B cell (primary cell): Measurements from ENCODE around the gene UNC5C. TPM values are rescaled to one million over a fixed set of nuclear protein-coding genes. Genes with fewer than 3 reads are reported as not detected.

Source experiments
- ATAC-seq: fragments of 200-7000 bp; cut with Tn5 transposase; one replicate; pipeline ENCODE4 v1.10.0; 2021; ENCODE audit warnings: low read depth, mild to moderate bottlenecking, moderate number of reproducible peaks, moderate library complexity
- CTCF ChIA-PET: fragments of 350-600 bp; sonication (Branson Sonifier 250); formaldehyde crosslinking; loops from one replicate; lab custom pipeline; 2021; ENCODE audit warnings: antibody characterized with exemption, inconsistent platforms; lab: Charles Lee
- POLR2A ChIA-PET: fragments of 350-600 bp; sonication (Branson Sonifier 250); formaldehyde crosslinking; loops from one replicate; lab custom pipeline; 2021; ENCODE audit warnings: antibody characterized with exemption; lab: Charles Lee
- DNase-seq: peaks from one replicate; pipeline ENCODE4 v3.0.0; 2013
- H2AFZ ChIP-seq: 2 replicates; pipeline ENCODE4 v1.6.1; 2012; ENCODE audit warnings: mild to moderate bottlenecking, low read depth, low read length; ENCODE audit not compliant: insufficient read depth, poor library complexity, severe bottlenecking
- H3K27ac ChIP-seq, 2 donors: 1 replicate in 1 of 2; 2 replicates in 1 of 2; pipeline ENCODE4 v1.5.1; 2012 to 2013; ENCODE audit warnings: low read length in 2 of 2, mild to moderate bottlenecking in 2 of 2, moderate library complexity in 1 of 2
- H3K27me3 ChIP-seq, 4 experiments: fragments of 200-600 bp in 1 of 4; sonication (generic) in 1 of 4; replicated peaks in 1 of 4; 1 replicate in 2 of 4; 2 replicates in 2 of 4; pipeline versions ENCODE4 v1.6.1 to v1.7.0; 2013 to 2016; ENCODE audit warnings: low read length in 3 of 4, mild to moderate bottlenecking in 2 of 4, mixed read lengths in 1 of 4, moderate library complexity in 1 of 4; ENCODE audit not compliant: insufficient read depth in 4 of 4, control insufficient read depth in 3 of 4; ENCODE audit errors: control extremely low read depth in 1 of 4
- H3K36me3 ChIP-seq, 2 experiments: replicated peaks in 1 of 2; 1 replicate in 1 of 2; 2 replicates in 1 of 2; pipeline versions ENCODE4 v1.6.1 to v1.7.1; 2013; ENCODE audit warnings: low read length in 1 of 2; ENCODE audit not compliant: insufficient read depth in 2 of 2, control insufficient read depth in 1 of 2; ENCODE audit errors: control extremely low read depth in 1 of 2, extremely low read depth in 1 of 2
- H3K4me1 ChIP-seq, 2 donors: fragments of 200-600 bp in 1 of 2; sonication (generic) in 1 of 2; 1 replicate in 1 of 2; 2 replicates in 1 of 2; pipeline versions ENCODE4 v1.5.1 to v1.6.1; 2013 to 2017; ENCODE audit warnings: low read length in 2 of 2; ENCODE audit not compliant: control insufficient read depth in 2 of 2, insufficient read depth in 2 of 2
- H3K4me2 ChIP-seq: replicated peaks from 2 replicates; pipeline ENCODE3; 2012; ENCODE audit warnings: mild to moderate bottlenecking, low read depth, low read length; ENCODE audit not compliant: poor library complexity, severe bottlenecking
- H3K4me3 ChIP-seq, 5 experiments: fragments of 200-600 bp in 1 of 5; sonication (generic) in 1 of 5; 1 replicate in 3 of 5; 2 replicates in 2 of 5; pipeline versions ENCODE4 v1.5.1 to v1.7.0; 2011 to 2016; ENCODE audit warnings: low read length in 4 of 5, mild to moderate bottlenecking in 4 of 5, low read depth in 2 of 5, control low read depth in 1 of 5, moderate library complexity in 1 of 5; ENCODE audit not compliant: insufficient read depth in 1 of 5; ENCODE audit errors: control extremely low read depth in 1 of 5, extremely low read depth in 1 of 5
- H3K79me2 ChIP-seq: fragments of 200-600 bp; sonication (generic); one replicate; pipeline ENCODE4 v1.6.0; 2016; ENCODE audit warnings: low read length; ENCODE audit not compliant: control insufficient read depth, insufficient read depth
- H3K9ac ChIP-seq: fragments of 200-600 bp; sonication (generic); 2 replicates; pipeline ENCODE4 v1.6.1; 2017; ENCODE audit warnings: mild to moderate bottlenecking, low read length, moderate library complexity
- H3K9me3 ChIP-seq, 3 donors: one replicate each; pipeline versions ENCODE4 v1.6.1 to v1.7.1; 2013; ENCODE audit warnings: low read length in 2 of 3; ENCODE audit not compliant: control insufficient read depth in 2 of 3, insufficient read depth in 1 of 3; ENCODE audit errors: control extremely low read depth in 1 of 3
- H4K20me1 ChIP-seq: 2 replicates; pipeline ENCODE4 v1.6.0; 2012; ENCODE audit warnings: mild to moderate bottlenecking, low read length; ENCODE audit not compliant: insufficient read depth, control insufficient read depth, poor library complexity, severe bottlenecking
- H3K27ac Mint-ChIP-seq: one replicate; pipeline ENCODE4 v1.8.0; 2021; ENCODE audit warnings: mixed read lengths
- H3K27me3 Mint-ChIP-seq: one replicate; pipeline ENCODE4 v1.8.0; 2021; ENCODE audit warnings: mixed read lengths
- H3K4me1 Mint-ChIP-seq: one replicate; pipeline ENCODE4 v1.8.0; 2021; ENCODE audit warnings: mixed read lengths
- H3K4me3 Mint-ChIP-seq: one replicate; pipeline ENCODE4 v1.8.0; 2021; ENCODE audit warnings: mixed read lengths
- H3K9me3 Mint-ChIP-seq: one replicate; pipeline ENCODE4 v1.8.0; 2022; ENCODE audit warnings: mixed read lengths; ENCODE audit not compliant: insufficient read depth
- EZH2 ChIP-seq: IDR thresholded peaks from 2 replicates; pipeline ENCODE4 v1.6.1; 2012; ENCODE audit warnings: borderline replicate concordance, low read depth, mild to moderate bottlenecking, moderate library complexity, low read length; ENCODE audit not compliant: insufficient read depth, poor library complexity, severe bottlenecking
- WGBS: methylation state at CpG from one replicate; pipeline ENCODE4 v1.1.5; 2013; ENCODE audit warnings: missing lambda C conversion rate; ENCODE audit not compliant: insufficient coverage; 5-methylcytosine and 5-hydroxymethylcytosine counted together
- intact Hi-C: fragments of 100-400 bp; cut with micrococcal nuclease; formaldehyde crosslinking; loops from one replicate; pipeline ENCODE4 v1.10.0; 2022
- polyA plus RNA-seq: library from polyadenylated mRNA; depleted of rRNA; stranded (reverse); fragments of >200 nt; gene quantifications from 2 replicates; pipeline ENCODE4 v1.2.3, GENCODE V29; 2012
- total RNA-seq, 2 donors: library from RNA; stranded (reverse); fragments of 120-200 nt in 1 of 2; gene quantifications; 1 replicate in 1 of 2; 2 replicates in 1 of 2; pipeline versions ENCODE4 v1.2.3 to v1.2.4, GENCODE V29; 2013 to 2022
- TF ChIP-seq, protein P1 (sequence below): fragments of 200-600 bp; IDR thresholded peaks from one replicate; pipeline ENCODE4 v1.8.0; 2022; ENCODE audit warnings: antibody characterized with exemption, mild to moderate bottlenecking

Gene UNC5C
- total and polyA plus RNA-seq, 2 donors (not counting 1 experiment from before 2014, with no cell fraction given): not detected

DNA sequence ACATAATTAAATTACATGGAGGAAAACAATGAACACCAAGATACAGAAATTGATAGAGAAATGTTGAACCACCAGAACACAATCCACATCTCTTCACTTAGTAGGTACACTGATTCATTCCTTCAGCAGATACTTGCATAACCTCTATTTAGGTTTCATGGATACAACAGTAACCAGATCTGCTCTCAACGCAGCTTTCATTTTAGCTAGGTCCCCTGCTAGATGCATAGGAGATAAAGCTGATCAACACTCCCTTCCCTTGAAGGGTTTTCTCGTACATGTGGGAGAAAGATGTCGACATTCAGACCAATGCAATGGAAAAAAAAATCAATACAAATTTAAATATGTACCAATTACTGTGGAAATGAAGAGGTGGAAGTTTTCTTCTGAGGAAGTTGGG is 37.3 kb downstream of the UNC5C start:
- H2AFZ ChIP-seq: no peak overlapping the region
- no peak overlapping the region for H3K27ac Mint-ChIP-seq
- H3K4me3 Mint-ChIP-seq: no peak overlapping the region
- no peak for ATAC-seq
- no peak overlapping the region for H3K27ac ChIP-seq
- H3K27me3 Mint-ChIP-seq: no peaks in the 10 kb centered on the region
- no peaks in the 10 kb centered on the region for H3K4me1 ChIP-seq
- H3K4me2 ChIP-seq: no peak overlapping the region
- TF ChIP-seq, protein P1, sequence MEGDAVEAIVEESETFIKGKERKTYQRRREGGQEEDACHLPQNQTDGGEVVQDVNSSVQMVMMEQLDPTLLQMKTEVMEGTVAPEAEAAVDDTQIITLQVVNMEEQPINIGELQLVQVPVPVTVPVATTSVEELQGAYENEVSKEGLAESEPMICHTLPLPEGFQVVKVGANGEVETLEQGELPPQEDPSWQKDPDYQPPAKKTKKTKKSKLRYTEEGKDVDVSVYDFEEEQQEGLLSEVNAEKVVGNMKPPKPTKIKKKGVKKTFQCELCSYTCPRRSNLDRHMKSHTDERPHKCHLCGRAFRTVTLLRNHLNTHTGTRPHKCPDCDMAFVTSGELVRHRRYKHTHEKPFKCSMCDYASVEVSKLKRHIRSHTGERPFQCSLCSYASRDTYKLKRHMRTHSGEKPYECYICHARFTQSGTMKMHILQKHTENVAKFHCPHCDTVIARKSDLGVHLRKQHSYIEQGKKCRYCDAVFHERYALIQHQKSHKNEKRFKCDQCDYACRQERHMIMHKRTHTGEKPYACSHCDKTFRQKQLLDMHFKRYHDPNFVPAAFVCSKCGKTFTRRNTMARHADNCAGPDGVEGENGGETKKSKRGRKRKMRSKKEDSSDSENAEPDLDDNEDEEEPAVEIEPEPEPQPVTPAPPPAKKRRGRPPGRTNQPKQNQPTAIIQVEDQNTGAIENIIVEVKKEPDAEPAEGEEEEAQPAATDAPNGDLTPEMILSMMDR: no peak
- no peak for TF ChIP-seq EZH2
- H3K9ac ChIP-seq: no peak overlapping the region
- no peaks in the 10 kb centered on the region for H3K4me1 Mint-ChIP-seq
- H4K20me1 ChIP-seq: no peaks in the 10 kb centered on the region
- intact Hi-C loops: no loop called here
- no peaks in the 10 kb centered on the region for H3K9me3 Mint-ChIP-seq
- ChIA-PET CTCF (no interaction called here), POLR2A (no interaction called here)
- no peak for DNase-seq
- H3K79me2 ChIP-seq: no peaks in the 10 kb centered on the region
- no peaks in the 10 kb centered on the region for H3K9me3 ChIP-seq
- no CpG with 5 or more reads among the region's 3 CpGs for WGBS
- no peak overlapping the region for H3K4me3 ChIP-seq
- H3K36me3 ChIP-seq: no peaks in the 10 kb centered on the region
- no peaks in the 10 kb centered on the region for H3K27me3 ChIP-seq

DNA sequence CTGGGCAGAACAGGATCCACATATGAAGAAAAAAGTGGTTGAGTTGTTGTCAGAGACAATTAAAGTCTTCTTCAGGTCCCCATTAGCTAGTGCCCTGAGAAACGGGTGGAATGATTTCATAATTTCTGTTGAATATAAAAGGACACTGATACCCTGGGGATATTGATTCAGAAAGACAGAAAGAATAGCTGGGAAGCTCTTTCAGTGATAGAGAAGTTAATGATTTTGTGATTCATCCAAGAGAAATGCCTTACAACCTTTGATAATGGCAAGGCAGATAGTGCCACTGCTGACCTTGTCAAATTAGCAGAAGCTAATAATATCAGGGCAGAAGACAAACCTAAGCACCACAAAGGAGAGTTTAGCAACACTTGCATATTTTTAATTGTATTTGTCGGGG is 37.9 kb downstream of the UNC5C start:
- no peak overlapping the region for H3K4me3 Mint-ChIP-seq
- POLR2A ChIA-PET: no interaction called here

More for the DNA sequence above, 37.9 kb downstream of the UNC5C start:
- no peak overlapping the region for H3K27ac Mint-ChIP-seq
- no peaks in the 10 kb centered on the region for H3K9me3 Mint-ChIP-seq
- no peak overlapping the region for H3K9ac ChIP-seq
- no peaks in the 10 kb centered on the region for H4K20me1 ChIP-seq
- no peak overlapping the region for H3K27ac ChIP-seq
- no peak for ATAC-seq
- no peaks in the 10 kb centered on the region for H3K79me2 ChIP-seq
- no peak overlapping the region for H3K4me3 ChIP-seq
- no peak overlapping the region for H3K4me2 ChIP-seq
- H3K4me1 ChIP-seq: no peaks in the 10 kb centered on the region
- WGBS: 100% methylated on average over 1 of the region's 2 CpGs
- no peak overlapping the region for H2AFZ ChIP-seq
- no peaks in the 10 kb centered on the region for H3K9me3 ChIP-seq
- CTCF ChIA-PET: no interaction called here
- TF ChIP-seq EZH2: no peak
- TF ChIP-seq, protein P1: no peak
- intact Hi-C loops: no loop called here
- no peaks in the 10 kb centered on the region for H3K27me3 ChIP-seq
- H3K27me3 Mint-ChIP-seq: no peaks in the 10 kb centered on the region
- no peaks in the 10 kb centered on the region for H3K4me1 Mint-ChIP-seq
- peak; percentile 1 for DNase-seq
- no peaks in the 10 kb centered on the region for H3K36me3 ChIP-seq
